Measurements from ENCODE around the gene FNDC3B. TPM values are rescaled to one million over a fixed set of nuclear protein-coding genes. Genes with fewer than 3 reads are reported as not detected.

Gene FNDC3B
- total and polyA plus RNA-seq, 2 of the 8 experiments (the other 6 are each of a cell fraction or from before 2014, with no cell fraction given), result 14.1 to 44.4 TPM

- no peak for TF ChIP-seq ATF3 (IDR thresholded peaks at IDR 0.05; ENCODE audit: insufficient read depth, low read depth, low read length)
These were observed 184.5 kb downstream of the FNDC3B start (continued) for GRCh38 chr3:172223870-172224269.
